ENCODE data around the gene SLC16A14. TPM values are rescaled to one million over a fixed set of nuclear protein-coding genes. Genes with fewer than 3 reads are reported as not detected.

SLC16A14 gene
- total RNA-seq, 1 experiment from 2014 or later, result 3.2 TPM

GRCh38 chr2:230076819-230077218, 8.1 kb upstream of the SLC16A14 start:
- CTCF ChIA-PET, result no interaction called here
- Histone ChIP-seq H3K27ac (ENCODE audit: low read length) (no peak overlapping the region), H3K4me1 (ENCODE audit: control insufficient read depth, insufficient read depth, low read length) (no peaks in the 10 kb centered on the region), H3K27me3 (ENCODE audit: control insufficient read depth, insufficient read depth, low read length) (no peaks in the 10 kb centered on the region), H3K9me3 (ENCODE audit: control insufficient read depth, insufficient read depth, low read depth, low read length) (no peaks in the 10 kb centered on the region), H3K4me3 (ENCODE audit: low read depth in 2 of 2, low read length in 2 of 2) (no peak overlapping the region), H3K36me3 (ENCODE audit: control insufficient read depth, insufficient read depth, low read length) (no peaks in the 10 kb centered on the region)
- POLR2A ChIA-PET, result no interaction called here
- DNase-seq (ENCODE audit: low read depth, low spot score), result no peak
- no TSS peak for BruUV-seq (replicated peaks)
- in situ Hi-C loops (cut with HindIII; ENCODE audit: low pct_unique_long_range_greater_than_20kb, low sequenced_read_pairs), result no loop called here
- TF ChIP-seq SIN3A (IDR thresholded peaks at IDR 0.05; ENCODE audit: borderline replicate concordance, insufficient read depth, low read depth, low read length), result no peak
- no peak for ATAC-seq
- intact Hi-C loops (cut with micrococcal nuclease; ENCODE audit: unreplicated experiment), result no loop called here

GRCh38 chr2:230075988-230076631, 7.4 kb upstream of the SLC16A14 start:
- H3K4me1 ChIP-seq (ENCODE audit: control insufficient read depth, insufficient read depth, low read length), result no peaks in the 10 kb centered on the region
- ATAC-seq (peak; percentile 65; the same call in 1 of the 2 replicates), DNase-seq (ENCODE audit: low read depth, low spot score) (no peak)
- ChIA-PET POLR2A (no interaction called here), CTCF (no interaction called here)
- H3K27me3 ChIP-seq (ENCODE audit: control insufficient read depth, insufficient read depth, low read length), result no peaks in the 10 kb centered on the region
- intact Hi-C loops (cut with micrococcal nuclease; ENCODE audit: unreplicated experiment), result no loop called here
- in situ Hi-C loops (cut with HindIII; ENCODE audit: low pct_unique_long_range_greater_than_20kb, low sequenced_read_pairs), result no loop called here
- no peaks in the 10 kb centered on the region for H3K9me3 ChIP-seq (ENCODE audit: control insufficient read depth, insufficient read depth, low read depth, low read length)
- BruUV-seq (replicated peaks), result no TSS peak
- no peaks in the 10 kb centered on the region for H3K36me3 ChIP-seq (ENCODE audit: control insufficient read depth, insufficient read depth, low read length)
- TF ChIP-seq CTCF (IDR thresholded peaks at IDR 0.05) (no peak), POLR2AphosphoS5 (IDR thresholded peaks at IDR 0.05; ENCODE audit: low read depth, low read length) (no peak), SIN3A (IDR thresholded peaks at IDR 0.05; ENCODE audit: borderline replicate concordance, insufficient read depth, low read depth, low read length) (no peak), REST (IDR thresholded peaks at IDR 0.05; ENCODE audit: insufficient read depth in 1 of 2, low read depth in 2 of 2, low read length in 1 of 2) (no peak), TCF7L2 (IDR thresholded peaks at IDR 0.05; ENCODE audit: low read depth, low read length) (no peak)
- no peak overlapping the region for H3K27ac ChIP-seq (ENCODE audit: low read length)
- no peak overlapping the region for H3K4me3 ChIP-seq (ENCODE audit: low read depth in 2 of 2, low read length in 2 of 2)

GRCh38 chr2:230071421-230071820, 2.7 kb upstream of the SLC16A14 start:
- no peak for TF ChIP-seq TCF7L2 (IDR thresholded peaks at IDR 0.05; ENCODE audit: low read depth, low read length)
- TF ChIP-seq POLR2AphosphoS5 (IDR thresholded peaks at IDR 0.05; ENCODE audit: low read depth, low read length), result no peak
- TF ChIP-seq CTCF (IDR thresholded peaks at IDR 0.05), result no peak
- no peak for TF ChIP-seq SIN3A (IDR thresholded peaks at IDR 0.05; ENCODE audit: borderline replicate concordance, insufficient read depth, low read depth, low read length)
- no peak for TF ChIP-seq REST (IDR thresholded peaks at IDR 0.05; ENCODE audit: insufficient read depth in 1 of 2, low read depth in 2 of 2, low read length in 1 of 2)
- no TSS peak for BruUV-seq (replicated peaks)
- CTCF ChIA-PET, result no interaction called here

More at GRCh38 chr2:230071421-230071820, 2.7 kb upstream of the SLC16A14 start:
- Histone ChIP-seq H3K36me3 (ENCODE audit: control insufficient read depth, insufficient read depth, low read length) (no peaks in the 10 kb centered on the region), H3K4me1 (ENCODE audit: control insufficient read depth, insufficient read depth, low read length) (no peaks in the 10 kb centered on the region), H3K27me3 (ENCODE audit: control insufficient read depth, insufficient read depth, low read length) (no peaks in the 10 kb centered on the region), H3K27ac (ENCODE audit: low read length) (no peak overlapping the region), H3K4me3 (ENCODE audit: low read depth in 2 of 2, low read length in 2 of 2) (no peak overlapping the region), H3K9me3 (ENCODE audit: control insufficient read depth, insufficient read depth, low read depth, low read length) (no peaks in the 10 kb centered on the region)
- ATAC-seq, result no peak
- in situ Hi-C loops (cut with HindIII; ENCODE audit: low pct_unique_long_range_greater_than_20kb, low sequenced_read_pairs) (no loop called here), intact Hi-C loops (cut with micrococcal nuclease; ENCODE audit: unreplicated experiment) (no loop called here)
- no peak for DNase-seq (ENCODE audit: low read depth, low spot score)
- POLR2A ChIA-PET, result no interaction called here
